ENCODE data around the gene ADAM23. TPM values are rescaled to one million over a fixed set of nuclear protein-coding genes. Genes with fewer than 3 reads are reported as not detected.

ADAM23 gene
- polyA plus RNA-seq, 1 of the 3 experiments (the other 2 are of a cell fraction), result 3.7 TPM

DNA sequence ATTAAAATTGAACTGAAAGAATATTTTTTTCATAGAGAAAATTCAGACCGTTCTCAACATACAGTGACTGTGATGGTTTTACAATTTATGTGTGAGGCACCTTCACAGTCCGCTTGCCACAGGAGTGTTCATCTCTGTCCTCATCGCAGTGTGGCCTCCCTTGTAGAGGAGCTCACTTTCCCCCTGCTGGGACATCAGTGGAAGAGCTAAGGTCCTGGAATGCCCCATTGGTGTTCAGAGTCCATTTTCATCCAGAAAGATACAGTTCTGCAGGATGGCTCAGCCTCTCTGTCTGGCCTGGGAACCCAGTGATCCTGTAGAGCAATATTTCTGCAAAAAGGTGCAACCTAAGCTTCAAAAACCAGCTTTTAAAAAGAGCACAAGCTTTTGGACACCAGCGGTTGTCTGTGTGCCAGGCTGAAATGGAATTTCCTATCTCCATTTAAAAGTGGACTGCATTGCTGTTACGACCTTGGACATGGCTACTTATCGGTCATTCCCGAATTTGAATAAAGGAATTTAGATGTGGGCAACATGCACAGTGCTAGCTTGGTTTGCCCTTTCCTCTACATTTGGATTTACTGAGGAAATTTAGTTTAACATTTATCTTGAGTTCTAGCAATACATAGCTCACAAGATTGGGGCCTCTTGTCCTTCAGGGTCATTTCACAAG is 172.2 kb downstream of the ADAM23 start (continued):
- TF ChIP-seq, protein P1, sequence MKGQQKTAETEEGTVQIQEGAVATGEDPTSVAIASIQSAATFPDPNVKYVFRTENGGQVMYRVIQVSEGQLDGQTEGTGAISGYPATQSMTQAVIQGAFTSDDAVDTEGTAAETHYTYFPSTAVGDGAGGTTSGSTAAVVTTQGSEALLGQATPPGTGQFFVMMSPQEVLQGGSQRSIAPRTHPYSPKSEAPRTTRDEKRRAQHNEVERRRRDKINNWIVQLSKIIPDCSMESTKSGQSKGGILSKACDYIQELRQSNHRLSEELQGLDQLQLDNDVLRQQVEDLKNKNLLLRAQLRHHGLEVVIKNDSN (IDR thresholded peaks at IDR 0.05; ENCODE audit: borderline replicate concordance, low read depth), result no peak
- TF ChIP-seq TAF1 (IDR thresholded peaks at IDR 0.05; ENCODE audit: borderline replicate concordance, low read depth, low read length), result no peak

DNA sequence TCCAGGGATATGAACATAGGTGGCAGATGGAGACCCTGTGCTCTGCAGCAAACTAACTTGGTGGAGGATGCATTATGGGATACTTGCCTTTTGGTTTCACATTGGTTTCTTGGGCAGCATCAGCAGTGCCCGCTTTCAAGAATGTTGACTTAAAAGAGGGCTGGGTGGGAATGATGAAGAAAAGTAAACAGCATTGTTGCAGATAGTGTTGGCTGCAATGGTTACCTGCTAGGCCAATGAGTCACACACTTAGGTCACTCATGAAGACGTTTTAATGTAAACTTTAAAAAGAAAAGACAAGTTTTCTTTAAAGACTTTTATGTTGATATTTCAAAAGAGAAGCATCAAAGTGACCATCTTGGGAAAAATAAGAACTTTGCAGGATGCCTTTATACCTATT is 172.8 kb downstream of the ADAM23 start:
- 58% methylated on average over 2 of the region's 2 CpGs for WGBS (ENCODE audit: low lambda C conversion rate)
- Histone ChIP-seq H3K9ac (no peak overlapping the region), H4K20me1 (ENCODE audit: insufficient read depth) (no peaks in the 10 kb centered on the region), H3K4me2 (no peak overlapping the region), H3K27ac (ENCODE audit: low read depth in 2 of 2, low read length in 1 of 2) (no peak overlapping the region), H3K9me2 (no peaks in the 10 kb centered on the region), H3K79me2 (ENCODE audit: insufficient read depth) (no peaks in the 10 kb centered on the region), H3K36me3 (replicated peaks in 1 of 2; ENCODE audit: control insufficient read depth in 1 of 2, insufficient read depth in 2 of 2, low read length in 1 of 2) (no peaks in the 10 kb centered on the region), H3K9me3 (no peaks in the 10 kb centered on the region), H3K27me3 (ENCODE audit: insufficient read depth) (no peaks in the 10 kb centered on the region), H3F3A (replicated peaks; ENCODE audit: insufficient read depth) (no peaks in the 10 kb centered on the region), H2AFZ (ENCODE audit: low read depth) (no peak overlapping the region), H3K4me3 (ENCODE audit: low read depth in 2 of 2, low read length in 1 of 2) (no peak overlapping the region), H3K4me1 (ENCODE audit: control insufficient read depth in 1 of 2, insufficient read depth in 2 of 2, low read depth in 1 of 2, low read length in 1 of 2) (no peaks in the 10 kb centered on the region; a peak in 1 of 4 replicates)
- TF ChIP-seq GABPA (IDR thresholded peaks at IDR 0.05; ENCODE audit: low read depth), result no peak
- no peak for TF ChIP-seq FOSL2 (IDR thresholded peaks at IDR 0.05; ENCODE audit: borderline replicate concordance, low read depth)
- no peak for TF ChIP-seq RCOR1 (IDR thresholded peaks at IDR 0.05; ENCODE audit: low read length)
- no peak for TF ChIP-seq JUND (IDR thresholded peaks at IDR 0.05)
- TF ChIP-seq, protein P2, sequence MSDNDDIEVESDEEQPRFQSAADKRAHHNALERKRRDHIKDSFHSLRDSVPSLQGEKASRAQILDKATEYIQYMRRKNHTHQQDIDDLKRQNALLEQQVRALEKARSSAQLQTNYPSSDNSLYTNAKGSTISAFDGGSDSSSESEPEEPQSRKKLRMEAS (IDR thresholded peaks at IDR 0.05; ENCODE audit: low read depth), result no peak
- TF ChIP-seq, protein P3, sequence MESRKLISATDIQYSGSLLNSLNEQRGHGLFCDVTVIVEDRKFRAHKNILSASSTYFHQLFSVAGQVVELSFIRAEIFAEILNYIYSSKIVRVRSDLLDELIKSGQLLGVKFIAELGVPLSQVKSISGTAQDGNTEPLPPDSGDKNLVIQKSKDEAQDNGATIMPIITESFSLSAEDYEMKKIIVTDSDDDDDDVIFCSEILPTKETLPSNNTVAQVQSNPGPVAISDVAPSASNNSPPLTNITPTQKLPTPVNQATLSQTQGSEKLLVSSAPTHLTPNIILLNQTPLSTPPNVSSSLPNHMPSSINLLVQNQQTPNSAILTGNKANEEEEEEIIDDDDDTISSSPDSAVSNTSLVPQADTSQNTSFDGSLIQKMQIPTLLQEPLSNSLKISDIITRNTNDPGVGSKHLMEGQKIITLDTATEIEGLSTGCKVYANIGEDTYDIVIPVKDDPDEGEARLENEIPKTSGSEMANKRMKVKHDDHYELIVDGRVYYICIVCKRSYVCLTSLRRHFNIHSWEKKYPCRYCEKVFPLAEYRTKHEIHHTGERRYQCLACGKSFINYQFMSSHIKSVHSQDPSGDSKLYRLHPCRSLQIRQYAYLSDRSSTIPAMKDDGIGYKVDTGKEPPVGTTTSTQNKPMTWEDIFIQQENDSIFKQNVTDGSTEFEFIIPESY (IDR thresholded peaks at IDR 0.05; ENCODE audit: borderline replicate concordance, low read depth), result no peak
- no peak for TF ChIP-seq TCF12 (IDR thresholded peaks at IDR 0.05)
- no peak for TF ChIP-seq SIN3A (IDR thresholded peaks at IDR 0.05; ENCODE audit: borderline replicate concordance, low read depth, low read length)
- no peak for TF ChIP-seq EP300 (IDR thresholded peaks at IDR 0.05; ENCODE audit: borderline replicate concordance in 1 of 2, low read depth in 1 of 2, low read length in 1 of 2)
- TF ChIP-seq SMC3 (IDR thresholded peaks at IDR 0.05; ENCODE audit: low read depth, low read length), result no peak
- TF ChIP-seq CHD2 (IDR thresholded peaks at IDR 0.05; ENCODE audit: low read length, partially characterized antibody), result no peak
- TF ChIP-seq MXI1 (IDR thresholded peaks at IDR 0.05; ENCODE audit: low read depth, low read length), result no peak
- TF ChIP-seq, protein P4, sequence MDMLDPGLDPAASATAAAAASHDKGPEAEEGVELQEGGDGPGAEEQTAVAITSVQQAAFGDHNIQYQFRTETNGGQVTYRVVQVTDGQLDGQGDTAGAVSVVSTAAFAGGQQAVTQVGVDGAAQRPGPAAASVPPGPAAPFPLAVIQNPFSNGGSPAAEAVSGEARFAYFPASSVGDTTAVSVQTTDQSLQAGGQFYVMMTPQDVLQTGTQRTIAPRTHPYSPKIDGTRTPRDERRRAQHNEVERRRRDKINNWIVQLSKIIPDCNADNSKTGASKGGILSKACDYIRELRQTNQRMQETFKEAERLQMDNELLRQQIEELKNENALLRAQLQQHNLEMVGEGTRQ (IDR thresholded peaks at IDR 0.05; ENCODE audit: borderline replicate concordance, low read depth, low read length), result no peak
- TF ChIP-seq EZH2phosphoT487 (IDR thresholded peaks at IDR 0.05; ENCODE audit: borderline replicate concordance, low read depth), result no peak
- TF ChIP-seq POLR2AphosphoS5 (IDR thresholded peaks at IDR 0.05; ENCODE audit: low read depth, low read length), result no peak
- TF ChIP-seq, protein P1 (IDR thresholded peaks at IDR 0.05; ENCODE audit: borderline replicate concordance, low read depth), result no peak
- TF ChIP-seq, protein P5, sequence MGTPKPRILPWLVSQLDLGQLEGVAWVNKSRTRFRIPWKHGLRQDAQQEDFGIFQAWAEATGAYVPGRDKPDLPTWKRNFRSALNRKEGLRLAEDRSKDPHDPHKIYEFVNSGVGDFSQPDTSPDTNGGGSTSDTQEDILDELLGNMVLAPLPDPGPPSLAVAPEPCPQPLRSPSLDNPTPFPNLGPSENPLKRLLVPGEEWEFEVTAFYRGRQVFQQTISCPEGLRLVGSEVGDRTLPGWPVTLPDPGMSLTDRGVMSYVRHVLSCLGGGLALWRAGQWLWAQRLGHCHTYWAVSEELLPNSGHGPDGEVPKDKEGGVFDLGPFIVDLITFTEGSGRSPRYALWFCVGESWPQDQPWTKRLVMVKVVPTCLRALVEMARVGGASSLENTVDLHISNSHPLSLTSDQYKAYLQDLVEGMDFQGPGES (IDR thresholded peaks at IDR 0.05; ENCODE audit: low read depth, low read length), result no peak
- TF ChIP-seq ELF1 (IDR thresholded peaks at IDR 0.05), result no peak
- no peak for TF ChIP-seq RFX5 (IDR thresholded peaks at IDR 0.05; ENCODE audit: low read length)
- no peak for TF ChIP-seq NFIC (IDR thresholded peaks at IDR 0.05; ENCODE audit: borderline replicate concordance)
- ChIA-PET POLR2A (no interaction called here), CTCF (no interaction called here)
- no peak for DNase-seq

Measured in SK-N-SH (cell line).